ENCODE data around the gene SLC35F2. TPM values are rescaled to one million over a fixed set of nuclear protein-coding genes. Genes with fewer than 3 reads are reported as not detected.

Gene SLC35F2, protein sequence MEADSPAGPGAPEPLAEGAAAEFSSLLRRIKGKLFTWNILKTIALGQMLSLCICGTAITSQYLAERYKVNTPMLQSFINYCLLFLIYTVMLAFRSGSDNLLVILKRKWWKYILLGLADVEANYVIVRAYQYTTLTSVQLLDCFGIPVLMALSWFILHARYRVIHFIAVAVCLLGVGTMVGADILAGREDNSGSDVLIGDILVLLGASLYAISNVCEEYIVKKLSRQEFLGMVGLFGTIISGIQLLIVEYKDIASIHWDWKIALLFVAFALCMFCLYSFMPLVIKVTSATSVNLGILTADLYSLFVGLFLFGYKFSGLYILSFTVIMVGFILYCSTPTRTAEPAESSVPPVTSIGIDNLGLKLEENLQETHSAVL
- total RNA-seq (2021; fragmentation: NEBNext Ultra II Directional; extraction: Animal tissue kit (Norgen Biotek cat#: 25700)) (28.0 and 29.7 TPM in 2 replicates), polyA plus RNA-seq (2011; rRNA removed) (11.0 and 15.1 TPM in 2 replicates), polyA minus RNA-seq (2011; rRNA and poly(A)+ RNA removed) (43.2 and 45.9 TPM in 2 replicates)
- 12.5 TPM for polyA plus RNA-seq (2011; cell fraction: cytosol; rRNA removed)
- polyA plus RNA-seq (2011; cell fraction: nucleus; rRNA removed): 8.5 TPM
- 18.7 to 23.4 TPM (median 19.7 TPM) in 4 replicates for polyA plus RNA-seq (2012, experiment 1 of 2)
- polyA plus RNA-seq (2012, experiment 2 of 2): 4.7 TPM
- polyA plus RNA-seq (2013, experiment 1 of 2): 26.3 TPM
- 29.5 TPM for polyA plus RNA-seq (2013, experiment 2 of 2)
- 16.9 TPM for polyA minus RNA-seq (2011; cell fraction: cytosol; rRNA and poly(A)+ RNA removed)
- 12.5 TPM for polyA minus RNA-seq (2011; cell fraction: nucleus; rRNA and poly(A)+ RNA removed)
- long read RNA-seq, experiment 1, partial matches to known transcripts: 0 of 15 reads
- long read RNA-seq, experiment 1, other reads (novel, unspliced or antisense): 14 of 15 reads
- long read RNA-seq, experiment 2, partial matches to known transcripts: 0 of 1 reads
- long read RNA-seq, experiment 2, other reads (novel, unspliced or antisense): 1 of 1 reads

DNA sequence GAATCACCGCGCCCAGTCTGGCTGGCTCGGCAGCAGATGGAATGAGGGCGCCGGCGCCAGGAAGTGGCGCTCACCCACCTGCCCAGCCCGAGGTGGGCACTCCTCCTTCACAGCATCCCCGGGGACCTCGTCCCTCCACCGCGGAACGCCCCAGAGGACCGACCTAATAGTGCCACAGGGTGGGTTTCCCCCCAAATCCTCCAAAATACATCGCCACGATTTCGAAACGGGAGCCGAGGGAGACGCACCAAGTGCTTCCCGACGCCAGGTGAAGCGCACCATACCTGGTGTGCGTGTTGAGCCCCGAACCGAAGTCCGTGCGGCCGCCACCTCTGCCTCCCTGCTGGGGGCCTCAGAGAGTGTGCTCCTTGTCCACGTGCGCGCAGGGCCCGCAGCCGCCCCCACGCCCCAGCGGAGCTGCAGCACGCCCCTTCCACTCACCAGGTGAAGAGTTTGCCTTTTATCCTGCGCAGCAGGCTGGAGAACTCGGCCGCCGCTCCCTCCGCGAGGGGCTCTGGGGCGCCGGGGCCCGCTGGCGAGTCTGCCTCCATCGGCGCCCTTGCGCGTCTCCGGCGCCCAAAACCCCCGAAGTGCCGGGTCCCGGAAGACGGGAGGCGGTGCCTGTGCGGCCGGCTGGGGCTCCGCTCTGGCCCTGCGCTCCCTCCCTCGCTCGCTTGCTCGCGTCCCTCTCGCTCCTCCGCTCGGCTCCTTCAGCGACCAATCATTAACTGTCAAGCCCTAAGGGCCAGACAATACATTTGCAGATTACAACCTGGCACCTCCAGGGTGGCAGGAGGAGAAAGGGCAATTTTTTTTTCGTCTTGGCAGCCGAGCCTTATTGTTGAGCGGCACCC, at the start of gene SLC35F2:
TSS of gene SLC35F2 (minus strand) at position 571 of the 854 bp plus-strand sequence. CDS start at position 551, 20 bp downstream.
- H4K8ac ChIP-seq (ENCODE audit: extremely low read depth, insufficient read depth, low read length): peak within 1 kb of the TSS; percentile 95
- peaks cover 5% of the 10 kb centered on the region; the same call in 1 of the 2 replicates for H3K79me1 ChIP-seq (ENCODE audit: low read depth, low read length)
- H3K18ac ChIP-seq (ENCODE audit: extremely low read depth, low read length): peak within 1 kb of the TSS; percentile 75
- 0% methylated on average over 58 of the region's 73 CpGs; no CpG with 5 or more reads in 1 of the 2 experiments for WGBS, 2 experiments (ENCODE audit: extremely low coverage in 1 of 2, insufficient coverage in 1 of 2, insufficient read length in 1 of 2, insufficient replicate concordance in 2 of 2, low coverage in 1 of 2, low lambda C conversion rate in 2 of 2, missing lambda C conversion rate in 1 of 2)
- H2BK15ac ChIP-seq (ENCODE audit: low read length): no peak within 1 kb of the TSS; the same call in 1 of the 2 replicates
- DNase-seq (ENCODE audit: low read depth in 1 of 2, low spot score in 2 of 2): peak; percentile 47 to 85
- peaks cover 2 to 6% (median 5%) of the 10 kb centered on the region in 4 experiments; a peak in 4 of 7 replicates for H3K4me1 ChIP-seq (replicated peaks in 1 of 4; ENCODE audit: control insufficient read depth in 3 of 4, insufficient read depth in 4 of 4, low read length in 3 of 4)
- H3K14ac ChIP-seq (ENCODE audit: insufficient read length): no peak within 1 kb of the TSS
- peak within 1 kb of the TSS; percentile 55 for H4K91ac ChIP-seq (replicated peaks; ENCODE audit: insufficient read length, low read length)
- peaks cover 0 to 9% (median 5%) of the 10 kb centered on the region in 4 experiments; a peak in 4 of 7 replicates for H3K27me3 ChIP-seq (replicated peaks in 1 of 4; ENCODE audit: control insufficient read depth in 3 of 4, extremely low read depth in 1 of 4, insufficient read depth in 3 of 4, low read length in 3 of 4)
- H2AK5ac ChIP-seq (ENCODE audit: low read depth, low read length): no peak within 1 kb of the TSS
- H2AFZ ChIP-seq (ENCODE audit: low read length): peak within 1 kb of the TSS; percentile 76
- H3K56ac ChIP-seq (replicated peaks; ENCODE audit: insufficient read length, low read depth, low read length): peak within 1 kb of the TSS; percentile 81
- H3K27ac ChIP-seq (ENCODE audit: low read depth, low read length): peak within 1 kb of the TSS; percentile 11; the same call in 1 of the 2 replicates
- H4K20me1 ChIP-seq (replicated peaks in 1 of 2; ENCODE audit: control insufficient read depth in 1 of 2, insufficient read depth in 2 of 2, low read length in 2 of 2): no peaks in the 10 kb centered on the region
- H2BK120ac ChIP-seq (replicated peaks; ENCODE audit: low read depth, low read length): no peak within 1 kb of the TSS
- peak within 1 kb of the TSS; percentile 80 to 88 (median 85) for H3K4me3 ChIP-seq (ENCODE audit: extremely low read depth in 1 of 4, insufficient read depth in 2 of 4, low read depth in 3 of 4, low read length in 4 of 4)
- H3K4me2 ChIP-seq (ENCODE audit: insufficient read depth in 1 of 2, low read depth in 2 of 2, low read length in 2 of 2): peak within 1 kb of the TSS; percentile 89 to 93
- peak within 1 kb of the TSS; percentile 77 for H3K4ac ChIP-seq (replicated peaks; ENCODE audit: insufficient read length, low read depth, low read length)
- peak within 1 kb of the TSS; percentile 66 for H4K5ac ChIP-seq (ENCODE audit: insufficient read length, low read depth, low read length)
- H3K9ac ChIP-seq (replicated peaks in 1 of 4; ENCODE audit: extremely low read depth in 1 of 4, low read depth in 3 of 4, low read length in 3 of 4): peak within 1 kb of the TSS; percentile 58 to 77 (median 66)
- ChIA-PET POLR2A (ENCODE audit: partially characterized antibody) (interaction anchor here (0.6 kb wide), 1 partner anchor 12 kb away, joined by 3 read pairs; no protein-coding TSS in a partner anchor), CTCF (ENCODE audit: partially characterized antibody) (interaction anchor here (0.7 to 1.4 kb wide), 6 partner anchors 10 to 251 kb away, joined by 3 to 5 read pairs (median 4); no protein-coding TSS in a partner anchor)
- H3K79me2 ChIP-seq (ENCODE audit: control insufficient read depth in 1 of 2, insufficient read depth in 2 of 2, low read length in 2 of 2): peaks cover 0 to 28% of the 10 kb centered on the region in 2 experiments; a peak in 2 of 4 replicates
- H3K23me2 ChIP-seq (ENCODE audit: low read depth, low read length): peaks cover 18% of the 10 kb centered on the region
- H3K23ac ChIP-seq (ENCODE audit: insufficient read length): no peak within 1 kb of the TSS
- H2BK5ac ChIP-seq (ENCODE audit: low read depth, low read length): peak within 1 kb of the TSS; percentile 55
- no peaks in the 10 kb centered on the region for H3K9me3 ChIP-seq (ENCODE audit: insufficient read depth in 2 of 2, low read depth in 1 of 2, low read length in 1 of 2)
- H2BK12ac ChIP-seq (ENCODE audit: low read depth, low read length): peak within 1 kb of the TSS; percentile 77
- H2BK20ac ChIP-seq (ENCODE audit: low read length): no peak within 1 kb of the TSS; the same call in 1 of the 2 replicates
- peak; percentile 32 for FAIRE-seq
- H3K36me3 ChIP-seq (ENCODE audit: control insufficient read depth in 2 of 4, insufficient read depth in 4 of 4, low read length in 3 of 4): no peaks in the 10 kb centered on the region
- TF ChIP-seq PHF8 (conservative IDR thresholded peaks at IDR 0.05; ENCODE audit: low read depth, low read length) (peak; percentile 78; the same call in 1 of the 2 replicates), RBBP5 (IDR thresholded peaks at IDR 0.05; ENCODE audit: borderline replicate concordance, low read depth, low read length) (peak; percentile 99; the same call in 1 of the 2 replicates), SIRT6 (IDR thresholded peaks at IDR 0.05; ENCODE audit: low read length) (no peak), SAP30 (IDR thresholded peaks at IDR 0.05; ENCODE audit: insufficient read depth, insufficient replicate concordance, low read length) (peak; percentile 80)
- TF ChIP-seq, protein P1, sequence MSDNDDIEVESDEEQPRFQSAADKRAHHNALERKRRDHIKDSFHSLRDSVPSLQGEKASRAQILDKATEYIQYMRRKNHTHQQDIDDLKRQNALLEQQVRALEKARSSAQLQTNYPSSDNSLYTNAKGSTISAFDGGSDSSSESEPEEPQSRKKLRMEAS (IDR thresholded peaks at IDR 0.05): peak; percentile 83

Data from H1 (cell line).